IMR-90 (cell line): ENCODE measurements around the gene INPP4A.

Source experiments
- CTCF ChIP-seq: conservative IDR thresholded peaks from 2 replicates; pipeline ENCODE4 v1.5.1; 2012; ENCODE audit warnings: mild to moderate bottlenecking, low read depth, low read length, improper control_type of control experiment
- ELK1 ChIP-seq: fragments of 150-350 bp; IDR thresholded peaks from 2 replicates; pipeline ENCODE4 v1.6.1; 2016; ENCODE audit warnings: low read depth, mild to moderate bottlenecking, low read length, moderate library complexity, borderline replicate concordance
- FOS ChIP-seq: fragments of 150-350 bp; IDR thresholded peaks from 2 replicates; pipeline ENCODE4 v1.6.1; 2016; ENCODE audit warnings: low read depth, low read length
- MAFK ChIP-seq: IDR thresholded peaks from 2 replicates; pipeline ENCODE4 v1.6.1; 2012; ENCODE audit warnings: low read depth, low read length, improper control_type of control experiment
- POLR2A ChIP-seq: IDR thresholded peaks from 2 replicates; pipeline ENCODE4 v1.6.1; 2012; ENCODE audit warnings: mild to moderate bottlenecking, low read depth, low read length
- RAD21 ChIP-seq: IDR thresholded peaks from 2 replicates; pipeline ENCODE4 v1.6.1; 2012; ENCODE audit warnings: low read length, improper control_type of control experiment
- RFX5 ChIP-seq: IDR thresholded peaks from 2 replicates; pipeline ENCODE4 v1.8.0; 2012; ENCODE audit warnings: low read depth, mild to moderate bottlenecking, low read length, moderate library complexity
- SMC3 ChIP-seq: fragments of 150-350 bp; IDR thresholded peaks from 2 replicates; pipeline ENCODE4 v1.6.1; 2016; ENCODE audit warnings: low read depth, mild to moderate bottlenecking, antibody characterized with exemption, low read length, moderate library complexity
- USF2 ChIP-seq: fragments of 150-350 bp; IDR thresholded peaks from 2 replicates; pipeline ENCODE4 v1.6.1; 2017; ENCODE audit warnings: mild to moderate bottlenecking, antibody characterized with exemption, low read length, low read depth

GRCh38 chr2:98546186-98546585, 101.5 kb downstream of the INPP4A start:
- TF ChIP-seq CTCF (no peak), POLR2A (no peak), SMC3 (no peak), RFX5 (no peak), ELK1 (no peak), MAFK (no peak), FOS (no peak), USF2 (no peak), RAD21 (no peak)
